Panc1 (cell line): ENCODE data around the gene XG. TPM values are rescaled to one million over a fixed set of nuclear protein-coding genes. Genes with fewer than 3 reads are reported as not detected.

Experiments
- ATAC-seq: fragments of 200-7000 bp; cut with Tn5 transposase; 2 replicates; pipeline ENCODE4 v1.9.1; 2020; ENCODE audit warnings: mild to moderate bottlenecking, moderate library complexity
- BruUV-seq: library from RNA; stranded (reverse); fragments of 400-500 nt; replicated peaks from 2 replicates; lab custom pipeline; 2021; lab: Mats Ljungman, UMichigan
- CTCF ChIA-PET: fragments of 300-600 bp; sonication (Branson Sonifier 250); formaldehyde crosslinking; loops from one replicate; lab custom pipeline; 2022; ENCODE audit warnings: antibody characterized with exemption; lab: Charles Lee
- POLR2A ChIA-PET: fragments of 300-600 bp; sonication (Branson Sonifier 250); formaldehyde crosslinking; loops from one replicate; lab custom pipeline; 2022; ENCODE audit warnings: antibody characterized with exemption; lab: Charles Lee
- DNase-seq: peaks from one replicate; pipeline ENCODE4 v3.0.0-alpha.2; 2010; ENCODE audit warnings: low read depth, low spot score
- H3K27ac ChIP-seq: 2 replicates; pipeline ENCODE4 v1.5.1; 2011; ENCODE audit warnings: mild to moderate bottlenecking, low read length, inconsistent platforms
- H3K27me3 ChIP-seq: fragments of 200-500 bp; sonication (Bioruptor generic); 2 replicates; pipeline ENCODE4 v1.6.0; 2014; ENCODE audit warnings: low read length, inconsistent platforms; ENCODE audit not compliant: control insufficient read depth, insufficient read depth
- H3K36me3 ChIP-seq: fragments of 200-500 bp; sonication (Bioruptor generic); 2 replicates; pipeline ENCODE4 v1.5.1; 2014; ENCODE audit warnings: inconsistent platforms, mild to moderate bottlenecking, low read length, moderate library complexity; ENCODE audit not compliant: control insufficient read depth, insufficient read depth
- H3K4me1 ChIP-seq: 2 replicates; pipeline ENCODE4 v1.5.1; 2011; ENCODE audit warnings: inconsistent platforms, mild to moderate bottlenecking, low read length, moderate library complexity; ENCODE audit not compliant: control insufficient read depth, insufficient read depth
- H3K4me3 ChIP-seq, 2 experiments: 2 replicates each; pipeline ENCODE4 v1.5.1; 2011 to 2012; ENCODE audit warnings: low read depth in 2 of 2, low read length in 2 of 2, mild to moderate bottlenecking in 2 of 2, inconsistent platforms in 1 of 2, moderate library complexity in 1 of 2
- H3K9me3 ChIP-seq: fragments of 200-500 bp; sonication (Bioruptor generic); 2 replicates; pipeline ENCODE4 v1.5.1; 2014; ENCODE audit warnings: low read depth, mild to moderate bottlenecking, inconsistent platforms, low read length, moderate library complexity; ENCODE audit not compliant: control insufficient read depth, insufficient read depth
- POLR2AphosphoS5 ChIP-seq: IDR thresholded peaks from 2 replicates; pipeline ENCODE4 v1.6.1; 2012; ENCODE audit warnings: mild to moderate bottlenecking, low read depth, low read length, moderate library complexity
- SIN3A ChIP-seq: IDR thresholded peaks from 2 replicates; pipeline ENCODE4 v1.6.1; 2012; ENCODE audit warnings: low read depth, mild to moderate bottlenecking, low read length, moderate library complexity, borderline replicate concordance; ENCODE audit not compliant: insufficient read depth
- TCF7L2 ChIP-seq: IDR thresholded peaks from 2 replicates; pipeline ENCODE4 v1.6.1; 2011; ENCODE audit warnings: mild to moderate bottlenecking, low read depth, low read length, inconsistent platforms
- in situ Hi-C: cut with HindIII; loops from 2 replicates; pipeline ENCODE4 v1.10.0; 2016; ENCODE audit warnings: low sequenced_read_pairs, low pct_unique_long_range_greater_than_20kb
- intact Hi-C: fragments of 100-400 bp; cut with micrococcal nuclease; formaldehyde crosslinking; loops from one replicate; pipeline ENCODE4 v1.10.0; 2022; ENCODE audit not compliant: unreplicated experiment
- total RNA-seq: library from RNA; stranded (reverse); gene quantifications from one replicate; pipeline ENCODE4 v1.2.1, GENCODE V29; 2021; ENCODE audit not compliant: unreplicated experiment
- TF ChIP-seq, protein P1 (sequence below), 2 experiments: IDR thresholded peaks; 2 replicates each; pipeline ENCODE4 v1.6.1; 2011 to 2012; ENCODE audit warnings: low read depth in 2 of 2, control low read depth in 1 of 2, low read length in 1 of 2, mild to moderate bottlenecking in 1 of 2, moderate library complexity in 1 of 2; ENCODE audit not compliant: insufficient read depth in 1 of 2
- TF ChIP-seq, protein P2 (sequence below): fragments of 450-650 bp; IDR thresholded peaks from 2 replicates; pipeline ENCODE4 v1.5.1; 2017; ENCODE audit warnings: mild to moderate bottlenecking

XG gene
- total RNA-seq, 1 experiment from 2014 or later: not detected

DNA sequence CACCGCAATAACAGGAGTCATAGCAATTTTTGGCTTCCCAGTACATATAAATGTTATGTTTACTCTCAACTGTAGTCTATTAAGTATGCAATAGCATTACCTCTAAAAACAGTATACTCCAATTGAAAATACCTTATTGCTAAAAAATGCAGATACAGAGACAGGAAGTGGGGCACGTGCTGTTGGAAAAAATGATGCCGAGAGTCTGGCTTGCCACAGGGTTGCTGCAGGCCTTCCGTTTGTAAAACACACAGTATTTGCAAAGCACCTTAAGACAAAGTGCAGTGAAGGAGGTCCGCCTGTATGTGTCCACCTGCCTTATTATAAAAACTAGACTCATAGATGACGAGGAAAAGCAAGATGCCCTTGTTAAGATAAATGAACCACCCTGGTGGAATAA lies 37.3 kb upstream of the XG start:
- no TSS peak for BruUV-seq

DNA sequence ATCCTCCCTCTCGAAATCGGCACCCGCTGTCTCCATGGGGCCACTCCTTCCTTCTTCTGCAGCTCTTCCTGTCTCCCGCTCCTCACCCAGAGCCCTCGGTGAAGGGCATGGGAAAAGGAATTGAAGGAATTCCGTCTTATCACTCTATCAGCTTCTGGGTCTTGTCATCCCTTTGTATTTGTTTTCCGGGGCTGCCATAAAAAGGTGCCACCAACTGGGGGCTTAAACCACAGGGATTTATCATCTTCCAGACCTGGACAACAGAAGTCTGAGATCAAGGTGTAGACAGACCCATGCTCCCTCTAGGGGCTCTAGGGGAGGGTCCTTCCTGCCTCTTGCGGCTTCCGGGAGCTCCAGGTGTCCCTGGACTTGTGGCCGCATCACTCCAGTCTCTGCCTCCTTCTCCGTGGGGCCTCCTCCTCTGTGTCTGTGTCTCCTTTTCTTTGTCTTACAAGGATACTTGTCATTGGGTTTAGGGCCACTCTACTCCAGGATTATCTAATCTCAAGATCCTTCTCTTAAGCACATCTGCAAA lies 36.7 kb upstream of the XG start:
- ATAC-seq (no peak), DNase-seq (no peak)
- intact Hi-C loops: no loop called here
- no peak for TF ChIP-seq TCF7L2
- no peak for TF ChIP-seq SIN3A
- POLR2A ChIA-PET: no interaction called here
- BruUV-seq: no TSS peak
- Histone ChIP-seq H3K4me3 (no peak overlapping the region), H3K4me1 (no peaks in the 10 kb centered on the region), H3K36me3 (no peaks in the 10 kb centered on the region), H3K27me3 (no peaks in the 10 kb centered on the region), H3K9me3 (no peaks in the 10 kb centered on the region), H3K27ac (no peak overlapping the region)
- in situ Hi-C loops: no loop called here
- CTCF ChIA-PET: no interaction called here

More for the DNA sequence above, 37.3 kb upstream of the XG start:
- DNase-seq (no peak), ATAC-seq (no peak)
- ChIA-PET POLR2A (no interaction called here), CTCF (no interaction called here)
- in situ Hi-C loops (no loop called here), intact Hi-C loops (no loop called here)
- no peak for TF ChIP-seq POLR2AphosphoS5
- TF ChIP-seq, protein P1, sequence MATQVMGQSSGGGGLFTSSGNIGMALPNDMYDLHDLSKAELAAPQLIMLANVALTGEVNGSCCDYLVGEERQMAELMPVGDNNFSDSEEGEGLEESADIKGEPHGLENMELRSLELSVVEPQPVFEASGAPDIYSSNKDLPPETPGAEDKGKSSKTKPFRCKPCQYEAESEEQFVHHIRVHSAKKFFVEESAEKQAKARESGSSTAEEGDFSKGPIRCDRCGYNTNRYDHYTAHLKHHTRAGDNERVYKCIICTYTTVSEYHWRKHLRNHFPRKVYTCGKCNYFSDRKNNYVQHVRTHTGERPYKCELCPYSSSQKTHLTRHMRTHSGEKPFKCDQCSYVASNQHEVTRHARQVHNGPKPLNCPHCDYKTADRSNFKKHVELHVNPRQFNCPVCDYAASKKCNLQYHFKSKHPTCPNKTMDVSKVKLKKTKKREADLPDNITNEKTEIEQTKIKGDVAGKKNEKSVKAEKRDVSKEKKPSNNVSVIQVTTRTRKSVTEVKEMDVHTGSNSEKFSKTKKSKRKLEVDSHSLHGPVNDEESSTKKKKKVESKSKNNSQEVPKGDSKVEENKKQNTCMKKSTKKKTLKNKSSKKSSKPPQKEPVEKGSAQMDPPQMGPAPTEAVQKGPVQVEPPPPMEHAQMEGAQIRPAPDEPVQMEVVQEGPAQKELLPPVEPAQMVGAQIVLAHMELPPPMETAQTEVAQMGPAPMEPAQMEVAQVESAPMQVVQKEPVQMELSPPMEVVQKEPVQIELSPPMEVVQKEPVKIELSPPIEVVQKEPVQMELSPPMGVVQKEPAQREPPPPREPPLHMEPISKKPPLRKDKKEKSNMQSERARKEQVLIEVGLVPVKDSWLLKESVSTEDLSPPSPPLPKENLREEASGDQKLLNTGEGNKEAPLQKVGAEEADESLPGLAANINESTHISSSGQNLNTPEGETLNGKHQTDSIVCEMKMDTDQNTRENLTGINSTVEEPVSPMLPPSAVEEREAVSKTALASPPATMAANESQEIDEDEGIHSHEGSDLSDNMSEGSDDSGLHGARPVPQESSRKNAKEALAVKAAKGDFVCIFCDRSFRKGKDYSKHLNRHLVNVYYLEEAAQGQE (IDR thresholded peaks at IDR 0.05; ENCODE audit: insufficient read depth in 1 of 2, low read depth in 2 of 2, low read length in 1 of 2): no peak
- no peak for TF ChIP-seq TCF7L2
- TF ChIP-seq, protein P2, sequence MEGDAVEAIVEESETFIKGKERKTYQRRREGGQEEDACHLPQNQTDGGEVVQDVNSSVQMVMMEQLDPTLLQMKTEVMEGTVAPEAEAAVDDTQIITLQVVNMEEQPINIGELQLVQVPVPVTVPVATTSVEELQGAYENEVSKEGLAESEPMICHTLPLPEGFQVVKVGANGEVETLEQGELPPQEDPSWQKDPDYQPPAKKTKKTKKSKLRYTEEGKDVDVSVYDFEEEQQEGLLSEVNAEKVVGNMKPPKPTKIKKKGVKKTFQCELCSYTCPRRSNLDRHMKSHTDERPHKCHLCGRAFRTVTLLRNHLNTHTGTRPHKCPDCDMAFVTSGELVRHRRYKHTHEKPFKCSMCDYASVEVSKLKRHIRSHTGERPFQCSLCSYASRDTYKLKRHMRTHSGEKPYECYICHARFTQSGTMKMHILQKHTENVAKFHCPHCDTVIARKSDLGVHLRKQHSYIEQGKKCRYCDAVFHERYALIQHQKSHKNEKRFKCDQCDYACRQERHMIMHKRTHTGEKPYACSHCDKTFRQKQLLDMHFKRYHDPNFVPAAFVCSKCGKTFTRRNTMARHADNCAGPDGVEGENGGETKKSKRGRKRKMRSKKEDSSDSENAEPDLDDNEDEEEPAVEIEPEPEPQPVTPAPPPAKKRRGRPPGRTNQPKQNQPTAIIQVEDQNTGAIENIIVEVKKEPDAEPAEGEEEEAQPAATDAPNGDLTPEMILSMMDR: no peak
- TF ChIP-seq SIN3A: no peak
- no peaks in the 10 kb centered on the region for H3K9me3 ChIP-seq
- no peaks in the 10 kb centered on the region for H3K36me3 ChIP-seq
- H3K4me3 ChIP-seq: no peak overlapping the region
- no peaks in the 10 kb centered on the region for H3K27me3 ChIP-seq
- no peak overlapping the region for H3K27ac ChIP-seq
- no peaks in the 10 kb centered on the region for H3K4me1 ChIP-seq

DNA sequence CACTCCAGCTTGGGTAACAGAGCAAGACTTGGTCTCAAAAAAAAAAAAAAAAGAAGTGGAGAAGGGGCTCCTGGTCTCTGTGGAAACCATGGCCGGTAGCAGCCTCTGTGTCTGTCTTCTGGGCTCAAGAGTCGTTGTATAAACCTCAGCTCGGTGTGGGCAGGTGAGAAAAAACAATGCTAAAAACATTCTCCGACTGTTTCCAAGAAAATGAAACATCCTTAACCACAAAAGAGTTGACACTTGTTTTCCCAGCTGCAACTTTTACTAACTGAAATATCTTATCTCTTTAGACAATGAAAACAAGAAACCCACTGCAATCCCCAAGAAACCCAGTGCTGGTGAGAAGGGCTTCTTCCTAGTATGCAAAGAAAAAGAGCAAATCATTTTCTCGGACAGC lies 34.5 kb upstream of the XG start:
- CTCF ChIA-PET: no interaction called here

More for the DNA sequence above, 34.5 kb upstream of the XG start:
- in situ Hi-C loops (no loop called here), intact Hi-C loops (no loop called here)
- Histone ChIP-seq H3K27me3 (no peaks in the 10 kb centered on the region), H3K36me3 (no peaks in the 10 kb centered on the region), H3K27ac (no peak overlapping the region), H3K4me3 (no peak overlapping the region), H3K9me3 (no peaks in the 10 kb centered on the region), H3K4me1 (no peaks in the 10 kb centered on the region)
- POLR2A ChIA-PET: no interaction called here
- BruUV-seq: no TSS peak
- no peak for DNase-seq
- TF ChIP-seq POLR2AphosphoS5 (no peak), TCF7L2 (no peak), SIN3A (no peak)
- TF ChIP-seq, protein P1 (IDR thresholded peaks at IDR 0.05; ENCODE audit: insufficient read depth in 1 of 2, low read depth in 2 of 2, low read length in 1 of 2): no peak
- TF ChIP-seq, protein P2: no peak
- ATAC-seq: no peak
